Measurements from ENCODE around the gene HOXC13.

The HOXC13 gene

DNA sequence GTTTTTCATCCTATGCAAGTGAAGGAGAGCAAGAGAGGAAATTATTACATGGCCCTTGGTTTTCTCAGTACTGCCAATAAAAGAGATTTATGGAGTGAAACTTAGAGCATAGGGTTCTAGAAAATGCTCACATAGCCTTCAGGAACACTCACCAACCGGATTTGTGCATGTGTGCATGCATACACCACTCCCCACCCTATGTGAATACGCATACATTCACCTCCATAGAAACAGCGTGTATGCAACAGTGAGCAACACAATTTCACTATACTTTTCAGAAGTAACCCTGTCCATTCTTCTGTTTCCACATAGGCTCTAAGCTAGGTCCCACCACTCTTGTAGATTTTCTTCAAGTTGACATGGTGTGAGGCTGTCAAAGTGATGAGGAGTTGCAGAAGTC lies 31.5 kb upstream of the HOXC13 start:
- DNase-seq: no peak
- Histone ChIP-seq H3K9ac (ENCODE audit: low read length) (no peak overlapping the region), H3K79me2 (ENCODE audit: control insufficient read depth, insufficient read depth, low read length, poor library complexity) (no peaks in the 10 kb centered on the region), H2BK120ac (ENCODE audit: insufficient read depth, low read length, poor library complexity) (no peak overlapping the region), H3K18ac (ENCODE audit: low read length) (no peak overlapping the region), H3K14ac (ENCODE audit: low read length) (no peak overlapping the region), H3K4me3 (ENCODE audit: low read depth, low read length) (no peak overlapping the region), H3K79me1 (ENCODE audit: low read length) (no peaks in the 10 kb centered on the region), H3K27me3 (ENCODE audit: insufficient read depth, low read length) (peaks cover 2% of the 10 kb centered on the region), H3K9me3 (ENCODE audit: insufficient read depth, low read depth, low read length) (no peaks in the 10 kb centered on the region), H4K91ac (ENCODE audit: low read depth, low read length) (no peak overlapping the region), H4K8ac (ENCODE audit: low read depth, low read length) (no peak overlapping the region), H2BK5ac (ENCODE audit: low read depth, low read length, poor library complexity) (no peak overlapping the region), H3K23ac (ENCODE audit: low read length) (no peak overlapping the region), H3K4ac (ENCODE audit: low read depth, low read length) (no peak overlapping the region), H3K4me1 (ENCODE audit: control insufficient read depth in 1 of 2, insufficient read depth in 2 of 2, low read length in 2 of 2) (no peaks in the 10 kb centered on the region), H3K27ac (ENCODE audit: low read depth, low read length) (no peak overlapping the region), H2AK5ac (ENCODE audit: low read length) (no peak overlapping the region), H4K12ac (ENCODE audit: low read depth, low read length) (no peak overlapping the region), H3K4me2 (ENCODE audit: low read length) (no peak overlapping the region), H2AFZ (ENCODE audit: insufficient read depth, low read length, poor library complexity) (no peak overlapping the region), H2BK12ac (ENCODE audit: low read length) (no peak overlapping the region), H3K36me3 (ENCODE audit: control insufficient read depth in 1 of 2, insufficient read depth in 2 of 2, low read length in 2 of 2) (no peaks in the 10 kb centered on the region)
- no CpG with 5 or more reads among the region's 3 CpGs for WGBS (ENCODE audit: extremely low coverage, insufficient coverage, insufficient read length)

- Histone ChIP-seq H3K23ac (ENCODE audit: low read length) (no peak overlapping the region), H2AFZ (ENCODE audit: insufficient read depth, low read length, poor library complexity) (no peak overlapping the region), H3K18ac (ENCODE audit: low read length) (no peak overlapping the region), H2BK5ac (ENCODE audit: low read depth, low read length, poor library complexity) (no peak overlapping the region), H3K27me3 (ENCODE audit: insufficient read depth, low read length) (no peaks in the 10 kb centered on the region), H3K79me1 (ENCODE audit: low read length) (no peaks in the 10 kb centered on the region), H3K9me3 (ENCODE audit: insufficient read depth, low read depth, low read length) (no peaks in the 10 kb centered on the region), H4K8ac (ENCODE audit: low read depth, low read length) (no peak overlapping the region), H3K27ac (ENCODE audit: low read depth, low read length) (no peak overlapping the region), H3K4ac (ENCODE audit: low read depth, low read length) (no peak overlapping the region), H3K36me3 (ENCODE audit: control insufficient read depth in 1 of 2, insufficient read depth in 2 of 2, low read length in 2 of 2) (no peaks in the 10 kb centered on the region), H2AK5ac (ENCODE audit: low read length) (no peak overlapping the region), H2BK12ac (ENCODE audit: low read length) (no peak overlapping the region), H3K4me3 (ENCODE audit: low read depth, low read length) (no peak overlapping the region), H3K9ac (ENCODE audit: low read length) (no peak overlapping the region), H3K14ac (ENCODE audit: low read length) (no peak overlapping the region), H4K12ac (ENCODE audit: low read depth, low read length) (no peak overlapping the region), H3K79me2 (ENCODE audit: control insufficient read depth, insufficient read depth, low read length, poor library complexity) (no peaks in the 10 kb centered on the region), H4K91ac (ENCODE audit: low read depth, low read length) (no peak overlapping the region), H3K4me2 (ENCODE audit: low read length) (no peak overlapping the region), H3K4me1 (ENCODE audit: control insufficient read depth in 1 of 2, insufficient read depth in 2 of 2, low read length in 2 of 2) (no peaks in the 10 kb centered on the region), H2BK120ac (ENCODE audit: insufficient read depth, low read length, poor library complexity) (no peak overlapping the region)
- DNase-seq: no peak
- no CpG with 5 or more reads among the region's 5 CpGs for WGBS (ENCODE audit: extremely low coverage, insufficient coverage, insufficient read length)
Observed at GRCh38 chr12:53916788-53917655, 21.6 kb upstream of the HOXC13 start.

- H3K14ac ChIP-seq (ENCODE audit: low read length): no peak overlapping the region
- no CpG with 5 or more reads among the region's 2 CpGs for WGBS (ENCODE audit: extremely low coverage, insufficient coverage, insufficient read length)
Observed at GRCh38 chr12:53924521-53925405, 13.9 kb upstream of the HOXC13 start.

GRCh38 chr12:53927220-53928029 lies 11.2 kb upstream of the HOXC13 start:
- no peaks in the 10 kb centered on the region for H3K36me3 ChIP-seq (ENCODE audit: control insufficient read depth in 1 of 2, insufficient read depth in 2 of 2, low read length in 2 of 2)
- DNase-seq: no peak
- H3K4ac ChIP-seq (ENCODE audit: low read depth, low read length): no peak overlapping the region
- H3K4me2 ChIP-seq (ENCODE audit: low read length): peak overlapping the region; percentile 22
- H4K12ac ChIP-seq (ENCODE audit: low read depth, low read length): no peak overlapping the region
- no peak overlapping the region for H3K27ac ChIP-seq (ENCODE audit: low read depth, low read length)
- H2AFZ ChIP-seq (ENCODE audit: insufficient read depth, low read length, poor library complexity): no peak overlapping the region
- H3K9ac ChIP-seq (ENCODE audit: low read length): no peak overlapping the region
- H3K18ac ChIP-seq (ENCODE audit: low read length): no peak overlapping the region
- H2BK120ac ChIP-seq (ENCODE audit: insufficient read depth, low read length, poor library complexity): no peak overlapping the region
- H4K91ac ChIP-seq (ENCODE audit: low read depth, low read length): peak overlapping the region; percentile 2
- no peak overlapping the region for H3K14ac ChIP-seq (ENCODE audit: low read length)
- H3K4me3 ChIP-seq (ENCODE audit: low read depth, low read length): no peak overlapping the region
- peaks cover 63% of the 10 kb centered on the region for H3K27me3 ChIP-seq (ENCODE audit: insufficient read depth, low read length)
- H4K8ac ChIP-seq (ENCODE audit: low read depth, low read length): no peak overlapping the region
- no peaks in the 10 kb centered on the region for H3K79me1 ChIP-seq (ENCODE audit: low read length)
- peaks cover 7% of the 10 kb centered on the region for H3K9me3 ChIP-seq (ENCODE audit: insufficient read depth, low read depth, low read length)
- no CpG with 5 or more reads among the region's 45 CpGs for WGBS (ENCODE audit: extremely low coverage, insufficient coverage, insufficient read length)
- no peak overlapping the region for H2AK5ac ChIP-seq (ENCODE audit: low read length)
- no peaks in the 10 kb centered on the region for H3K79me2 ChIP-seq (ENCODE audit: control insufficient read depth, insufficient read depth, low read length, poor library complexity)
- no peak overlapping the region for H2BK12ac ChIP-seq (ENCODE audit: low read length)
- no peak overlapping the region for H2BK5ac ChIP-seq (ENCODE audit: low read depth, low read length, poor library complexity)
- H3K4me1 ChIP-seq (ENCODE audit: control insufficient read depth in 1 of 2, insufficient read depth in 2 of 2, low read length in 2 of 2): peaks cover 0 to 6% of the 10 kb centered on the region in 2 experiments
- H3K23ac ChIP-seq (ENCODE audit: low read length): peak overlapping the region; percentile 2

More at GRCh38 chr12:53924521-53925405, 13.9 kb upstream of the HOXC13 start:
- H4K12ac ChIP-seq (ENCODE audit: low read depth, low read length): no peak overlapping the region
- no peaks in the 10 kb centered on the region for H3K79me1 ChIP-seq (ENCODE audit: low read length)
- DNase-seq: no peak
- H2BK120ac ChIP-seq (ENCODE audit: insufficient read depth, low read length, poor library complexity): no peak overlapping the region
- H3K23ac ChIP-seq (ENCODE audit: low read length): no peak overlapping the region
- no peak overlapping the region for H3K9ac ChIP-seq (ENCODE audit: low read length)
- H3K9me3 ChIP-seq (ENCODE audit: insufficient read depth, low read depth, low read length): peaks cover 2% of the 10 kb centered on the region
- peaks cover 44% of the 10 kb centered on the region for H3K27me3 ChIP-seq (ENCODE audit: insufficient read depth, low read length)
- H2BK12ac ChIP-seq (ENCODE audit: low read length): no peak overlapping the region
- no peak overlapping the region for H3K4ac ChIP-seq (ENCODE audit: low read depth, low read length)
- no peak overlapping the region for H3K27ac ChIP-seq (ENCODE audit: low read depth, low read length)
- H4K8ac ChIP-seq (ENCODE audit: low read depth, low read length): no peak overlapping the region
- no peaks in the 10 kb centered on the region for H3K36me3 ChIP-seq (ENCODE audit: control insufficient read depth in 1 of 2, insufficient read depth in 2 of 2, low read length in 2 of 2)
- no peak overlapping the region for H3K18ac ChIP-seq (ENCODE audit: low read length)
- no peak overlapping the region for H3K4me2 ChIP-seq (ENCODE audit: low read length)
- H3K4me3 ChIP-seq (ENCODE audit: low read depth, low read length): no peak overlapping the region
- no peak overlapping the region for H4K91ac ChIP-seq (ENCODE audit: low read depth, low read length)
- no peak overlapping the region for H2AFZ ChIP-seq (ENCODE audit: insufficient read depth, low read length, poor library complexity)
- H3K79me2 ChIP-seq (ENCODE audit: control insufficient read depth, insufficient read depth, low read length, poor library complexity): no peaks in the 10 kb centered on the region
- peaks cover 0 to 6% of the 10 kb centered on the region in 2 experiments for H3K4me1 ChIP-seq (ENCODE audit: control insufficient read depth in 1 of 2, insufficient read depth in 2 of 2, low read length in 2 of 2)
- H2AK5ac ChIP-seq (ENCODE audit: low read length): no peak overlapping the region
- no peak overlapping the region for H2BK5ac ChIP-seq (ENCODE audit: low read depth, low read length, poor library complexity)
